Activated naive CD4-positive, alpha-beta T cell treated with anti-CD3 and anti-CD28 coated beads, Interleukin-2, amount 50 U/mL, for 72 hours (primary cell): Measurements from ENCODE around the gene NOXA1. TPM values are rescaled to one million over a fixed set of nuclear protein-coding genes. Genes with fewer than 3 reads are reported as not detected.
"Not testable (repeated sequence)": the region's sequence is repeated elsewhere in the genome, so short reads cannot be mapped to it uniquely, and the experiment has no call there.

Source experiments
- ATAC-seq, 2 donors: fragments of 150-1000 bp; cut with Tn5 transposase; 2 replicates each; pipeline ENCODE4 v1.10.0; 2021; ENCODE audit warnings: mild to moderate bottlenecking in 2 of 2, moderate library complexity in 2 of 2
- DNase-seq, 2 donors: peaks; one replicate each; pipeline ENCODE4 v3.0.0; 2021 to 2022; ENCODE audit warnings: low spot score in 2 of 2
- H3K27ac Mint-ChIP-seq, 2 donors: one replicate each; pipeline ENCODE4 v1.8.0; 2022; ENCODE audit warnings: mild to moderate bottlenecking in 2 of 2, mixed read lengths in 2 of 2
- H3K36me3 Mint-ChIP-seq, 2 donors: one replicate each; pipeline ENCODE4 v1.8.0; 2022; ENCODE audit warnings: mixed read lengths in 2 of 2
- H3K9me3 Mint-ChIP-seq, 2 donors: one replicate each; pipeline ENCODE4 v1.8.0; 2022; ENCODE audit warnings: mixed read lengths in 2 of 2
- total RNA-seq, 2 donors: library from RNA; stranded (reverse); gene quantifications; one replicate each; pipeline ENCODE4 v1.2.3, GENCODE V29; 2022

The NOXA1 gene
- 1 to 10 TPM in 1 of 2 donors, not detected in 1; 1.5 TPM for total RNA-seq

- H3K9me3 Mint-ChIP-seq = no peaks in the 10 kb centered on the region
- ATAC-seq = peak; percentile 89 to 95
- peak within 1 kb of the TSS in 1 of 2 donors; percentile 76 for H3K27ac Mint-ChIP-seq
- H3K36me3 Mint-ChIP-seq = no peaks in the 10 kb centered on the region
- DNase-seq = peak; percentile 88 to 98
Observed at GRCh38 chr9:137422604-137423513, at the start of gene NOXA1, which contains the start of gene EXD3. Gene NOXA1, plus strand, starts transcription at chr9:137423393. Its CDS starts 137 bp downstream, at chr9:137423530. Gene EXD3, minus strand, starts transcription at chr9:137423162. Its CDS starts 27,805 bp downstream, at chr9:137395357.

- Mint-ChIP-seq H3K27ac (no peak overlapping the region), H3K36me3 (no peaks in the 10 kb centered on the region), H3K9me3 (no peaks in the 10 kb centered on the region)
- no peak for DNase-seq
- no peak for ATAC-seq
Observed at GRCh38 chr9:137373611-137373980, 49.6 kb upstream of the NOXA1 start.

DNA sequence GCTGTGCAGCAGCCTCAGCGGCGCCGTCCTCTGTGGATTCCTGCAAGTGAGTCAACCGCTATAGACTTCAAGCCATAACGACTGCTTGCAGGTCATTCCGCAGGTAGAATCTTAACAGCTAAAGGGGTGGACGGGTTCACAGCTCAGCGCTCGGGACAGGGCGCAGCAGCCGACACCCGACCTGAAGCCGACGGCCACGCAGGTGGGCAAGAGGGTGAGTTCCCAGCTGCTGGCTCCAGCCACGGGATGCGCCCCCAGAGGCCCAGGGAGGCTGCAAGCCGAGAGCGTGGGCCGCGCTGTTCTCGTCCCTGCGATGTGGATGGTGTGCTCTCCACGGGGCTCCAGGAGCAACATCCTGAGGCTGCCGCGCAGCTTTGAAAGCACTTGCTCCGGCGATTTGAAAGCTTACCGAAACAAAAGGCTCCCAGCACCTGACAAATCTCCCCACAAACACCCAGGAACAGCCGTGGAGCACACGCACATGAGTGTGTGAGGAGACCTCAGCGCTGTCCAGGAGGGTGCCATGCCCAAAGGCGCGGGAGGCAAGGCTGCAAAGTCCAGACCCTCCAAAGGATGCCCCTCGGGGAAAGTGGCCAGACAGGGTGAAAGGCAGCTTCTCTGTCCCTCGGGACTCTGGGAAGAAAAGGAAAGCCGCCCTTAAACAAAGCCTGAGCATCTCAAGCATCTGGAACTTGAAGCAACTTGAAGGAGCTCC, 48.9 kb upstream of the NOXA1 start:
- DNase-seq (no peak), ATAC-seq (no peak)
- Mint-ChIP-seq H3K36me3 (no peaks in the 10 kb centered on the region), H3K9me3 (no peaks in the 10 kb centered on the region), H3K27ac (no peak overlapping the region)

GRCh38 chr9:137375321-137376058, 47.7 kb upstream of the NOXA1 start:
- H3K9me3 Mint-ChIP-seq = no peaks in the 10 kb centered on the region
- no peaks in the 10 kb centered on the region for H3K36me3 Mint-ChIP-seq
- no peak for DNase-seq
- ATAC-seq = no peak
- no peak overlapping the region for H3K27ac Mint-ChIP-seq

DNA sequence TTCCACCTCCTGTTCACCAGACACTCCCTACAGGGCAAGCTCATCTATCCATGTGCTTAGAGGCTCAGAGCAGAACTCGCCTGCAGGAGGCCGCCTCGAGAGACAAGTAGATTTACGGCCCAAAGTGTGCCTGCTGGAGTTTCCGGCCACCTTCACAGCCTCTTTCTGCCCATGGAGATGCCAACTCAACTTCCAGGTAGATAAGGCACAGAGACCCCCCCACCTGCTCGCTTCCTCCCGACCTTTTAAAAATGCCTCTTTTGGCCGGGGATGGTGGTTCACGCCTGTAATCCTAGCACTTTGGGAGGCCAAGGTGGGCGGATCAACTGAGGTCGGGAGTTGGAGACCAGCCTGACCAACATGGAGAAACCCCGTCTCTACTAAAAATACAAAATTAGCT, 46.8 kb upstream of the NOXA1 start:
- ATAC-seq = no peak
- Mint-ChIP-seq H3K36me3 (no peaks in the 10 kb centered on the region), H3K9me3 (no peaks in the 10 kb centered on the region), H3K27ac (peak overlapping the region in 1 of 2 donors; percentile 44)
- no peak for DNase-seq

- H3K9me3 Mint-ChIP-seq, DNase-seq, H3K27ac Mint-ChIP-seq, H3K36me3 Mint-ChIP-seq, ATAC-seq: not testable (repeated sequence)
Observed at GRCh38 chr9:137378688-137379410, 44.3 kb upstream of the NOXA1 start.

- Mint-ChIP-seq H3K27ac (no peak overlapping the region), H3K9me3 (no peaks in the 10 kb centered on the region), H3K36me3 (no peaks in the 10 kb centered on the region)
- DNase-seq (no peak), ATAC-seq (no peak)
Observed at GRCh38 chr9:137379761-137380161, 43.4 kb upstream of the NOXA1 start.

GRCh38 chr9:137380171-137380570, 43.0 kb upstream of the NOXA1 start:
- Mint-ChIP-seq H3K27ac (no peak overlapping the region), H3K36me3 (no peaks in the 10 kb centered on the region)
- ATAC-seq = no peak

GRCh38 chr9:137380606-137381005, 42.6 kb upstream of the NOXA1 start:
- no peak for ATAC-seq
- Mint-ChIP-seq H3K9me3 (no peaks in the 10 kb centered on the region), H3K27ac (no peak overlapping the region), H3K36me3 (no peaks in the 10 kb centered on the region)
- DNase-seq = no peak

More at GRCh38 chr9:137380171-137380570, 43.0 kb upstream of the NOXA1 start:
- no peaks in the 10 kb centered on the region for H3K9me3 Mint-ChIP-seq
- DNase-seq = no peak

DNA sequence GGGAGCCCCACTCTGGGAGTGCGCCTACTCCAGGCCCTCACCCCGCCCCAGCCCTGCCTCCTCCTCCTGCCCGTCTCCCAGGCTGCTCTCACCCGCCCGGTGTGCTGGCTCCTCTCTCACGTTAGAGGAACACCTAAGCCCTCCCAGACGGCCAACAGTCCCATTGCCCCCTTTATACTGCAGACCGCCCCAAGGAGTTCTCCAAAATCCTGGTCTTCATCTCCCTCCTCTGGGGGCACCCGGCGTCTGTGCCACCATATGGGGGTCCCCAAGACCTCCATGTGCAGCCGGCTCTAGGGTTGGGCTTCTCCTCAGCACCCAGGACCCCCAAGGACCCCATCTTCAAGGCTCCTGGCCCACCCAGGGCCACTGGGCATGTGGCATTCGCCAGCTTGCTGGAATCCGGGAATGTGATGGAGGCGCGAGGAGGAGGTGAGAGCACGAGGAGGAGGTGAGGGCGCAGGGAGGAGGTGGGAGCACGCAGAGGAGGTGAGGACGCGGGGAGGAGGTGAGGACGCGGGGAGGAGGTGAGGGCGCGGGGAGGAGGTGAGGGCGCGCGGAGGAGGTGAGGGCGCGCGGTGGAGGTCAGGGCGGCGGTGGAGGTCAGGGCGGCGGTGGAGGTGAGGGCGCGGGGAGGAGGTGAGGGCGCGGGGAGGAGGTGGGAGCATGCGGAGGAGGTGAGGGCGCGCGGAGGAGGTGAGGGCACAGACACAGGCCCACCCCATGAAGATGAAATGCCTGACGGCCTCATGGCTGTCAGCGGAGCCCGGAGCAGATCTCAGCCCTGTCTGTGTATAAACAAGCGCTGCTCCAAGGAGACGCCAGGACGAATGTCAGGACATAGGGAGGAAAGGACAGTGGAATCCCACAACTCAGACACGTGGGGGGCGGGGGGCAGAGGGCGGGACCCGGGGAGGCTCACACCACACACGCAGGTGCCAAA, 41.4 kb upstream of the NOXA1 start:
- H3K9me3 Mint-ChIP-seq = no peaks in the 10 kb centered on the region
- H3K36me3 Mint-ChIP-seq = no peaks in the 10 kb centered on the region
- no peak for DNase-seq
- no peak overlapping the region for H3K27ac Mint-ChIP-seq
- no peak for ATAC-seq

DNA sequence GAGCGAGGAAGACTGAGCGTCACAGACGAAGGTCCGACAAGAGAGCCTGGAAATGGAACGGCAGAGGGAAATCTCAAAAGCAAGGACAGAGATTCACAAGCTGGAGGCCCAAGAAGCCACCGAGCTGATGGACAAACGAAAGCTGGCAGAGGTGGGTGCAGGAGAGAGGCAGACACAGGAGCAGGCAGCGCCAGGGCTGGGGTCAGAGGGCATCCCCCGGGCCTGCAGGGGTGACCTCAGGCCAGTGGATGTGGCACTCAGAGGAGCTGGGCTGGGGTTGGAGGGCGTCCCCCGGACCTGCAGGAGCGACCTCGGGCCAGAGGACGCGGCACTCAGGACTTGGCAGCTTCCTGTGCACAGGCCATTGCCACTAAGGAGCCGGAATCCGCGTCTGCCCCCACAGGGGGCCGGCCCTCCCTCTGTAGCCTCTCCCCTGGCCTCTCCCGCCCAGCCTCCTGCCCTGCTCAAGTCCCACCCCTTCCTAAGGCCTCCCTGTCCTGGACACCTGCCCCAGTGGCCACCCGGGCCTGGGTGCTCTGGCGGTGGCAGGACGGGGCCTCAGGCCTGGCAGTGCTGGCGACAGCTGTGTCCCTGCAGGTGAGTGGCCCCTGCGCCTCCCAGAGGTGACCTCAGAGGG, 40.6 kb upstream of the NOXA1 start:
- no peak for ATAC-seq
- no peak for DNase-seq
- Mint-ChIP-seq H3K9me3 (no peaks in the 10 kb centered on the region), H3K27ac (no peak overlapping the region), H3K36me3 (no peaks in the 10 kb centered on the region)

GRCh38 chr9:137383081-137383783, 40.0 kb upstream of the NOXA1 start:
- Mint-ChIP-seq H3K27ac (no peak overlapping the region), H3K9me3 (no peaks in the 10 kb centered on the region), H3K36me3 (no peaks in the 10 kb centered on the region)
- ATAC-seq (no peak), DNase-seq (no peak)

- Mint-ChIP-seq H3K36me3 (no peaks in the 10 kb centered on the region), H3K9me3 (no peaks in the 10 kb centered on the region), H3K27ac (no peak overlapping the region)
Observed at GRCh38 chr9:137383784-137384756, 39.1 kb upstream of the NOXA1 start.

More at GRCh38 chr9:137383784-137384756, 39.1 kb upstream of the NOXA1 start:
- DNase-seq (no peak), ATAC-seq (no peak)
